Hepatocyte (in vitro differentiated cells): ENCODE measurements around the gene PHF20. TPM values are rescaled to one million over a fixed set of nuclear protein-coding genes. Genes with fewer than 3 reads are reported as not detected.
"Not testable (repeated sequence)": the region's sequence is repeated elsewhere in the genome, so short reads cannot be mapped to it uniquely, and the experiment has no call there.

Experiments
- DNase-seq: peaks from one replicate; pipeline ENCODE4 v3.0.0-alpha.2; 2016; ENCODE audit warnings: low spot score
- H2AFZ ChIP-seq: fragments of 200-600 bp; sonication (generic); 2 replicates; pipeline ENCODE4 v1.6.0; 2016; ENCODE audit warnings: antibody characterized with exemption, mild to moderate bottlenecking
- H3K27ac ChIP-seq: fragments of 200-600 bp; sonication (generic); 2 replicates; pipeline ENCODE4 v1.5.1; 2016; ENCODE audit warnings: mild to moderate bottlenecking
- H3K27me3 ChIP-seq: fragments of 200-600 bp; sonication (generic); 2 replicates; pipeline ENCODE4 v1.6.1; 2016
- H3K36me3 ChIP-seq: fragments of 200-600 bp; sonication (generic); replicated peaks from 2 replicates; pipeline ENCODE4 v1.5.1; 2016; ENCODE audit warnings: low read depth; ENCODE audit not compliant: insufficient read depth
- H3K4me1 ChIP-seq: fragments of 200-600 bp; sonication (generic); 2 replicates; pipeline ENCODE4 v1.5.1; 2016; ENCODE audit warnings: mild to moderate bottlenecking, moderate library complexity; ENCODE audit not compliant: insufficient read depth
- H3K4me2 ChIP-seq: fragments of 200-600 bp; sonication (generic); 2 replicates; pipeline ENCODE4 v1.6.0; 2016
- H3K4me3 ChIP-seq: fragments of 200-600 bp; sonication (generic); 2 replicates; pipeline ENCODE4 v1.5.1; 2016; ENCODE audit warnings: mild to moderate bottlenecking
- H3K79me2 ChIP-seq: fragments of 200-600 bp; sonication (generic); 2 replicates; pipeline ENCODE4 v1.6.0; 2017; ENCODE audit warnings: mild to moderate bottlenecking
- H3K9me2 ChIP-seq: fragments of 200-600 bp; sonication (generic); replicated peaks from 2 replicates; pipeline ENCODE4 v1.6.0; 2017; ENCODE audit warnings: mild to moderate bottlenecking; ENCODE audit not compliant: insufficient read depth
- H3K9me3 ChIP-seq: fragments of 200-600 bp; sonication (generic); 2 replicates; pipeline ENCODE4 v1.5.1; 2016; ENCODE audit warnings: low read depth, mild to moderate bottlenecking
- H4K20me1 ChIP-seq: fragments of 200-600 bp; sonication (generic); 2 replicates; pipeline ENCODE4 v1.6.0; 2016; ENCODE audit warnings: mild to moderate bottlenecking; ENCODE audit not compliant: insufficient read depth, poor library complexity, severe bottlenecking
- EZH2 ChIP-seq: fragments of 200-600 bp; sonication (generic); IDR thresholded peaks from 2 replicates; pipeline ENCODE4 v1.6.1; 2016; ENCODE audit warnings: antibody characterized with exemption, mild to moderate bottlenecking, borderline replicate concordance
- EZH2phosphoT487 ChIP-seq: fragments of 200-600 bp; sonication (generic); IDR thresholded peaks from one replicate; pipeline ENCODE4 v1.6.1; 2018; ENCODE audit warnings: antibody characterized with exemption, mild to moderate bottlenecking, low read depth, moderate library complexity; ENCODE audit not compliant: unreplicated experiment, severe bottlenecking
- WGBS: methylation state at CpG from one replicate; pipeline ENCODE4 v1.1.6; 2016; ENCODE audit warnings: low lambda C conversion rate; ENCODE audit errors: missing lambda C conversion rate; 5-methylcytosine and 5-hydroxymethylcytosine counted together
- polyA plus RNA-seq: library from polyadenylated mRNA; unstranded; fragments of >200 nt; fragmentation: Nextera tagmentation; extraction: Ambion mirVana; gene quantifications from 2 replicates; pipeline ENCODE4 v1.2.1, GENCODE V29; 2016
- total RNA-seq: library from RNA; depleted of rRNA; stranded (reverse); fragments of >200 nt; gene quantifications from 2 replicates; pipeline ENCODE4 v1.2.3, GENCODE V29; 2014
- TF ChIP-seq, protein P1 (sequence below): fragments of 200-600 bp; sonication (generic); IDR thresholded peaks from 2 replicates; pipeline ENCODE4 v1.5.1; 2016; ENCODE audit warnings: antibody characterized with exemption, mild to moderate bottlenecking; ENCODE audit not compliant: poor library complexity

PHF20 gene
- total and polyA plus RNA-seq, 2 experiments from 2014 or later = 24.0 to 24.2 TPM

GRCh38 chr20:35899064-35899463 lies 127.2 kb downstream of the PHF20 start:
- Histone ChIP-seq H3K79me2 (peaks cover under 1% of the 10 kb centered on the region), H3K27ac (no peak overlapping the region), H3K4me2 (no peak overlapping the region), H3K9me3 (no peaks in the 10 kb centered on the region), H3K36me3 (no peaks in the 10 kb centered on the region), H3K9me2 (no peaks in the 10 kb centered on the region), H4K20me1 (no peaks in the 10 kb centered on the region), H3K4me3 (no peak overlapping the region), H2AFZ (no peak overlapping the region), H3K27me3 (no peaks in the 10 kb centered on the region), H3K4me1 (no peaks in the 10 kb centered on the region)
- 86% methylated on average over 3 of the region's 3 CpGs for WGBS
- no peak for TF ChIP-seq EZH2phosphoT487
- no peak for TF ChIP-seq EZH2
- TF ChIP-seq, protein P1, sequence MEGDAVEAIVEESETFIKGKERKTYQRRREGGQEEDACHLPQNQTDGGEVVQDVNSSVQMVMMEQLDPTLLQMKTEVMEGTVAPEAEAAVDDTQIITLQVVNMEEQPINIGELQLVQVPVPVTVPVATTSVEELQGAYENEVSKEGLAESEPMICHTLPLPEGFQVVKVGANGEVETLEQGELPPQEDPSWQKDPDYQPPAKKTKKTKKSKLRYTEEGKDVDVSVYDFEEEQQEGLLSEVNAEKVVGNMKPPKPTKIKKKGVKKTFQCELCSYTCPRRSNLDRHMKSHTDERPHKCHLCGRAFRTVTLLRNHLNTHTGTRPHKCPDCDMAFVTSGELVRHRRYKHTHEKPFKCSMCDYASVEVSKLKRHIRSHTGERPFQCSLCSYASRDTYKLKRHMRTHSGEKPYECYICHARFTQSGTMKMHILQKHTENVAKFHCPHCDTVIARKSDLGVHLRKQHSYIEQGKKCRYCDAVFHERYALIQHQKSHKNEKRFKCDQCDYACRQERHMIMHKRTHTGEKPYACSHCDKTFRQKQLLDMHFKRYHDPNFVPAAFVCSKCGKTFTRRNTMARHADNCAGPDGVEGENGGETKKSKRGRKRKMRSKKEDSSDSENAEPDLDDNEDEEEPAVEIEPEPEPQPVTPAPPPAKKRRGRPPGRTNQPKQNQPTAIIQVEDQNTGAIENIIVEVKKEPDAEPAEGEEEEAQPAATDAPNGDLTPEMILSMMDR = no peak
- DNase-seq = no peak

GRCh38 chr20:35901230-35901629 lies 129.4 kb downstream of the PHF20 start:
- H4K20me1 ChIP-seq, DNase-seq, H3K79me2 ChIP-seq, H3K27me3 ChIP-seq, H2AFZ ChIP-seq, H3K4me1 ChIP-seq, H3K36me3 ChIP-seq, H3K4me2 ChIP-seq, H3K4me3 ChIP-seq, H3K9me2 ChIP-seq, H3K9me3 ChIP-seq: not testable (repeated sequence)
- WGBS = 94% methylated on average over 4 of the region's 4 CpGs
- peak overlapping the region; percentile 2 for H3K27ac ChIP-seq

DNA sequence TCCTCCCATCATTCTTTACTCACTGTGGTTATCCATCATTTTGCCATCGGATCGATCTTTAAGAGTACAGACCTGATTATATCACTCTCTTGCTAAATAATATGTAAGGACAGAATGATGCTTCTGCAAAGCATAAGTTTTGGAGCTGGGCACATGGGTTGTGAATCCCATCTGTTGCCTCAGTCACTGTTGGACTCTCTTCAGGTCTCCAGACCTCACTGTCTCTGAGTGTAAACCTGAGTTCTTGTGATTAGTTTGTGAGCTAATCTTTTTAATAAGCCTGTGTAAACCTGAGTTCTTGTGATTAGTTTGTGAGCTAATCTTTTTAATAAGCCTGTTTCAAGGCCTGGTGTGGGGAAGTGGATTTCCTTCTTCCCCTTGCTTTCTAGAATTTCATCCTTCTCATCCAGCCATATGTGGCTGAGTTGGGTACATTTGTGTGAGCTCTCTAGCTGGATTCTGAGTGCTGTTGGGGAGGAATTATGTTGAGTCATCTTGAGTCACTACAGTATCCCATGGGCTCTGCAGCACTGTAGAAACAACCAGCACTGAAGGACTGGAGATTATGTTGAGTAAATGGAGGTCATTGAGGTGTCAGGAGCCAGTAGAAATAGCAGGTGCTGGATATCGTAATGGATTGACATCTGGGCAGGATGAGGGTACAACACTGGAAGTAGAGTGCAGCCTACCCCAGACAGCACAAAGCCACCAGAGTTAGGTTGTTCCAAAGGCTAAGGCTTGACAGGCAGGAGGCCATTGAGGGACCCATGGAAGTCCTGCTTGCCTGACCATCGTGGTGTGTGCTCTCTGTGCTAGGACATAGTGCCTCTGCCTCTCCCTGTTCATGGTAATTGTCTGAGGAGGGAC lies 130.1 kb downstream of the PHF20 start:
- Histone ChIP-seq H4K20me1 (no peaks in the 10 kb centered on the region), H3K9me2 (no peaks in the 10 kb centered on the region), H3K27me3 (no peaks in the 10 kb centered on the region), H3K9me3 (no peaks in the 10 kb centered on the region), H2AFZ (no peak overlapping the region), H3K4me1 (no peaks in the 10 kb centered on the region), H3K79me2 (no peaks in the 10 kb centered on the region), H3K36me3 (no peaks in the 10 kb centered on the region), H3K4me3 (no peak overlapping the region), H3K27ac (peak overlapping the region; percentile 2), H3K4me2 (no peak overlapping the region)
- WGBS = 91% methylated on average over 4 of the region's 4 CpGs
- TF ChIP-seq EZH2phosphoT487 = no peak
- no peak for TF ChIP-seq EZH2
- TF ChIP-seq, protein P1 = no peak
- DNase-seq = peak; percentile 27

GRCh38 chr20:35902545-35902941 lies 130.7 kb downstream of the PHF20 start:
- H3K27me3 ChIP-seq = no peaks in the 10 kb centered on the region
- no peaks in the 10 kb centered on the region for H3K9me3 ChIP-seq
- H3K4me2 ChIP-seq = no peak overlapping the region
- H4K20me1 ChIP-seq = no peaks in the 10 kb centered on the region
- H2AFZ ChIP-seq = no peak overlapping the region
- H3K36me3 ChIP-seq = no peaks in the 10 kb centered on the region
- no peaks in the 10 kb centered on the region for H3K9me2 ChIP-seq
- peak; percentile 11 for DNase-seq
- H3K27ac ChIP-seq = no peak overlapping the region
- H3K4me1 ChIP-seq = no peaks in the 10 kb centered on the region
- TF ChIP-seq EZH2 (no peak), EZH2phosphoT487 (no peak)
- TF ChIP-seq, protein P1 = no peak
- H3K4me3 ChIP-seq = no peak overlapping the region
- no peaks in the 10 kb centered on the region for H3K79me2 ChIP-seq
- 90% methylated on average over 3 of the region's 3 CpGs for whole genome bisulfite sequencing
